Fibroblast of upper back skin (primary cell): ENCODE results near the gene ANO3.

Source experiments
- DNase-seq: peaks from one replicate; pipeline ENCODE4 v3.0.0-alpha.2; 2013

ANO3 gene

DNA sequence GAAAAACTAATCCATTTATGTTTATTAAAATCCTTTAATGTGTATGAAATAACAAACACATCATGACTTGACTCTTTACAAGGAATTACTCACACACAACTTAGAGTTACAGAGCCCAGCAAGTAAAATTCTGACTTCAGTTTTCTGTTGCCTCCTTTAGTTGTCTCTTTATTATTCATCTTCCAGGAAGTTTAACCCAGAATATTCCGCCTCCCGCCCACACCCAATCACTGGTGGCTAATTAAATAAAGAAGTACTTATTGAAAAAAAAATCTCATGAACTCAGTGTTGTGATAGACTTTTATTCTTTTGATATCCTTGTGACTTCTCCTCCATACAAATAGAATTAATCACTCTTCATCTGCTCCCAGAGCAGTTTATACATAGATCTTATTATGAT lies 178.2 kb downstream of the ANO3 start:
- DNase-seq, result no peak

DNA sequence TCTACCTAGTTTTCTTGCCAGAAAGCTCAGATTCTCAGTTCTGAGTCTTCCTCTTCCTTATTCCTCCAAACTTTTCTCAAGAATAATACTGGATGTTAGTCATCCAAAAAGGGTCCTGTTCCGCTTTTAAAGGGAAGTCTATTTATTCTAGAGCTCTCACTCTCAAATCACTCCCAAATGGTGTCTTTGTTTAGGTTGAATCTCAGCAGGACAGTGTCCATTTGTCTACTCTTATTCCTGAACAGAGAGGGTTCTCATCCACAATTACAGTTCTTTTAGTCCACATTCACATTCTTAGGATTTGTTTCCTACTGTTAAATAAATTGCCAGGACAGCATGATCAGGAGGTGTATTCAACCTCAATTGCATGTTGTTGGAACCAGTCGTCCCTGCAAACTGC lies 178.8 kb downstream of the ANO3 start:
- DNase-seq, result no peak

DNA sequence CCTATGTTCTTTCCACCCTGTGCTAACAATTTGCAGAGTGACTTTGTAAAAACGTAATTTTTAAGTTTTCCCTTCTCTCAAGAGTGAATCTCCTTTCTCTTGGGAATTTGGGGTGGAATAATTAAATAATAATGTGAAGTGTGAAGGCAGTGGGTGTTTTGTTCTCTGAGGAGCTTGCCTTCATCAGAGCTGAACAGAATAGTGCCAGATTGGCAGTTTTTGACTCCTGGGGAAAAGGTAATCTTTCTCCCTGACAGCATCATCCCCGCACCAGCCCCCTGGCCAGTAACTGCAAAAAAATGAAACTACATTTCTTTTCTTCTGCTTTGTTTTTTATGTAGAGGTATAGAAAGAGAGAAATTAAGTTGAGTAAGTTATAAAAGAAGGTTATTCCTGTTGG lies 180.3 kb downstream of the ANO3 start:
- DNase-seq, result no peak

DNA sequence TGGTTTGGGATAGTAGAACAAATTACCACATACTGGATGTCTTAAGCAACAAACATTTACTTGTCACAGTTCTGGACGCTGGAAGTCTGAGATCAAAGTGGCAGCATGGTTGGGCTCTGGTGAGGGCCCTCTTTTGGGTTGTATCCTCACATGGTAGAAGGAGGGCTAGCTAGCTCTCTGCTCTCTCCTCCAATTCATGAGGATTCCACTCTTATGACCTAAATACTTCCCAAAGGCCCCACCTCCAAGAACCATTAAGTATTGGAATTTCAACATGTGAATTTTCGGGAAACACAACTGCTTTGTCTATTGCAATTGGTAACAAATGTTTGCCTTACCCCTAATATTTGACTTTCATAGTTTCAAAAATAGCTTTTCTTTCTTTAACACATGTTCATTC lies 187.5 kb downstream of the ANO3 start:
- no peak for DNase-seq

DNA sequence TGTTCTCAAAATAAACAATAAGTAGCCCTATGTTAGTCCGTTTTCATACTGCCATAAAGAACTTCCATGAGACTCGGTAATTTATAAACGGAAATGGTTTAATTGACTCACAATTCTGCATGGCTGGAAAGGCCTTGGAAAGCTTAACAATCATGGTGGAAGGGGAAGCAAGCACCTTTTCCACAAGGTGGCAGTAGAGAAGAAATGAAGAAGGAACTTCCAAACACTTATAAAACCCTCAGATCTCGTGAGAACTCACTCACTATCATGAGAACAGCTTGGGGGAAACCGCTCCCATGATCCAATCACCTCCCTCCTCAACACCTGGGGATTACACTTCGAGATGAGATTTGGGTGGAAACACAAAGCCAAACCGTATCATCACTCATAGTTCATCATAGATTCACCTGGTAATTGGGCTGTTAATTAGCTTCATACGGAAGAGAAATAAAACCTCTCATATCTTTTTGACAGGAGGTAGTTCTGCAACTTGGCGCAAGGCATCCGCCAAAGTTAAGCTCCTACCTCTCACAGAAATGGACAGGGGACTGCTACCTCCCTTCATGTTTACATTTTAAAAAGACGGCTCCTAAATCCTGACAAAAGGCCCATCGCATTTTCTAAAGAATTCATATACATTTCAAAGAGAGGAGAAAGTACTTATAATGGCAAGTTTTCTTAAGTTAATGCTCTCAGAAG lies 191.1 kb downstream of the ANO3 start:
- DNase-seq, result peak; percentile 22

DNA sequence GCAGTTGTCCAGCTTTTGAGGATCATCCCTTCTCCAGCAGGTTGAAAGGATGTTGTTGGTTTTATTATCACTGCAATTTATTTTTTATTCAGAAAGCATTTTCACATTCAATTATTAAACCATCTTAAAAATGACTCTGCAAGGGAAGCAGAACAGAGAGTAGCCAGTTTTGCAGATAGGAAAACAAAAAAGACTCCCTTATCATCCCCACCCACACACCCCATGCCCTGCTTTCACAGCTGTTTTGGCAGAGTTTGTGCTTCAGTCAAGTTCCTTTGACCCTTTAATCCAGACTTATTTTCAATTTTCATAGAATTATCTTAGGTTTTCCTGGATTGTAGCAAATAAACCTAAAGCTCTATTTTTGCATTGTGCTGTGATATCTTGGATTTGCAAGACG lies 195.8 kb downstream of the ANO3 start:
- DNase-seq, result no peak

DNA sequence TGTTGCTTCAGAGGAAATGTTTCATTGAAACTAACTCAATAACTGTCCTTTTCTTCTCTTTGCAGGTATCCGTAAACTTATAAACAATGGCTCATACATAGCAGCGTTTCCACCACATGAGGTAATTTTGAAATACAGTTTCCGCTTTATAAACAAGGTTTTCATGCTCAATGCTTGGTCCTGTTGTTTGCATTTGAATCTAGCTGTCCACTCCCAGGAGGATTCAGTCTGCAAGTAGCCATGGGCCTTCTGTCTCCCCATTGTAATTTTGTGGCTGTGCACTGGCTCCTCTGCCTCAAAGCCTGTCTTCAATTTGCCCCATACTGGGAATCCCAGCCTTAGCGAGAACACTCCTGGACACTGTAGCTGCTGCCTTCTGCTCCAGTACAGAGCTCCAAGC lies 205.4 kb downstream of the ANO3 start:
- DNase-seq, result no peak

DNA sequence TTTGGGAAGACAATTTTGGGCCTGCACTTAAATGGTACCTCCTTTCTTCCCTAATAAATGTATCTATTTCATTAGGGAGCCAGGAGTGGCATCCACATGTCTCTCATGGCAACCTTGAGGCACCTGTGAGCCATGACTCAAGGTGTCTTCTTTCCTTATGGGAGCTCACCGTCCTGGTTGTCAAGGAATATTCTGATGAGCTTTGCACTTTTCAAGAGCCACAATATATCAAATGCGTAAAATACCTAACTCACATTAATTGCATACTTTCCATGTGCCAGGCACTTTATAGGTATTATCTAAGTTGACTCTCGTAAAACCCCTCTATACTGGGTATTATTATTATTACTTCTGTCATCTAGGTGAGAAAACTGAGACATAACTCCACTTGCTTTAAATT lies 207.6 kb downstream of the ANO3 start:
- DNase-seq, result no peak

DNA sequence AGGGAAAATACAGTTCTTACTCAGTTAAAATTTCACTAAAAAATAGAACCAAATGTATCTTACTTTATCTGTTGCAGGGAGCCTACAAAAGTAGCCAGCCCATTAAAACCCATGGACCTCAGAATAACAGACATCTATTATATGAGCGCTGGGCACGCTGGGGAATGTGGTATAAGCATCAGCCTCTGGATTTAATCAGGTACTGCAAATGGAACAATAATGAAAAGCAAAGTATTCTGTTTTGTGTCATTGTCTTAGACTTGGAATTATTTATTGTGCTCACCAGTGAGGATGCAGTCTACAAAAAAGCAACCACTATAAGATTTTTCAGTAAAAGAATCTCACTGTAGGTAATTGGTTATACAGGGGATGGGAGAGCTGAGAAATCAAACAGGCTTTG lies 209.9 kb downstream of the ANO3 start:
- no peak for DNase-seq

DNA sequence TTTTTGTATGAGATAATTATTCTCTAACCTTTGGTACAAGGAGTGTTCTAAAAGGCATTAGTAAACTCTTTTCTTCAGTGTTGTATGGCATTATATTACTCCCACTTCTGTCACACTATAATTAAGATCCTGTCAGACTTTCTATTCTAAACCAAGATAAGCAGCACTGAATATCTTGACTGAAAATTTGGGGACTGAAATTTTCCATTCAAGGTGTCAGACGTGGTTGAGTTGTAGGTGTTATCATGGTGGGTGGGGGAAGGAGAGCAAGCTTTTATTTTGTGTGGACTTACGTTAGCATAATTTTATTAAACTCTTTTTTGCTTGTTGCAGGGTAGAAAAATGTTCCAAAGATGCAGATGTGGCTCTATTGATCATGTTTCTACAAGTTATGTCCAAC lies 217.2 kb downstream of the ANO3 start:
- DNase-seq, result no peak

DNA sequence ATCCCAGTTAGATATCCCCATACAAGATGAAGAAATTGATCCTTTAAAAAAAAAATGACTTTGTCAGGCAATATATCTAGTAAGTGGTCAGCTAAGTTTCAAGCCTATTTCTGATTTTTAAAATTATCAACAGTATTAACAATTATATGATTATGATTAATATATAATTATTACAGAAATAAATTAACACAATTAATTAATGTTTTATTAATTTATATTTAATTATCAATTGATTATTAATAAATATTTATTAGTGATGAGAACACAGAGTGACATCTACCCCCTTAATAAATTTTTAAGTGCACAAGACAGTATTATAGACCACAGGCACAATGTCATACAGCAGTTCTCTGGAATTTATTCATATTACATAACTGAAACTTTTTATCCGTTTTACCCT lies 218.1 kb downstream of the ANO3 start:
- no peak for DNase-seq

DNA sequence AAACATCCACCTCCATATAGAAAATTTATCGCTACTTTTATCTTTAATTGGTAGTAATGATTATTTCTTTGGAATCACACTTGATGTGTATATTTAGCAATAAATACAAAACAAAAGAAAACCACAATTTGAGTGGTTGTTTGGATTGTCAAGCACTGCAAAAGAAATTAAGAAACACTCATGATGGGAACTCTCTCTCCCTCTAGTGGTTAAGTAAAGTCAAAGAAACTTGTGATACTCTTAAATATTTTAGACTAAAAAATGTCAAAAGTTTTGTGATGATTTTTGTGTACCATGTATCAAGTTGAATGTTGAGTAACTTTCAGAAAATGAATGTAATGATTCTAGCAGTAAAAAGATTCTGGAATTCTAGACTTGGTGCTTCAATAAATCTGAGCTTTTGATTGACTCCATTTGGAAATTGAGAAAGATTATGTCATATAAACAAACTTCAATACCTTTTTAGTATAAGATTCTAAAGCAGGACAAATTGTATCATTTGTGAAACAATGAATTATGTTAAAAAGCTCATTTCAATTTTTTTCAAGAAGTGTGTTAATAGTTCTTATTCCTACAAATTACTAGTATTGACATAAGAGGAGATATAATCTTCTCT lies 219.4 kb downstream of the ANO3 start:
- DNase-seq, result peak; percentile 27

DNA sequence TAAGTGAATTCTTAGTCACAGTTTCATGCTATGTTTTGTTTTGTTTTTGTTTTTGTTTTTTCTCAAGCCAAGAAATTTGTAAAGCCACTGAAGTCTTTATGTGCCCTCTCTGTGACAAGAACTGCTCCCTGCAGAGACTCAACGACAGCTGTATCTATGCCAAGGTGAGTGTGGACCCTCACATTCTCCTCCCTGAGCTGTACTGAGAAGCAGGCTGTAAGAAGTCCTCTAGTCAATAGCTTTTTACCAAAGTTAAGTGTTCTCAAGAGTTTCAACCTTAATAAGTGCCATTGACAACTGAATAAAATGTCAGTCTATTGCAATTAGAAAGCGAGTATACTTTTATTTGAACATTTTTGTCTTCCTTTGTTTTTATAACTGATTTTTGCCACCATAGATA lies 221.3 kb downstream of the ANO3 start:
- no peak for DNase-seq

DNA sequence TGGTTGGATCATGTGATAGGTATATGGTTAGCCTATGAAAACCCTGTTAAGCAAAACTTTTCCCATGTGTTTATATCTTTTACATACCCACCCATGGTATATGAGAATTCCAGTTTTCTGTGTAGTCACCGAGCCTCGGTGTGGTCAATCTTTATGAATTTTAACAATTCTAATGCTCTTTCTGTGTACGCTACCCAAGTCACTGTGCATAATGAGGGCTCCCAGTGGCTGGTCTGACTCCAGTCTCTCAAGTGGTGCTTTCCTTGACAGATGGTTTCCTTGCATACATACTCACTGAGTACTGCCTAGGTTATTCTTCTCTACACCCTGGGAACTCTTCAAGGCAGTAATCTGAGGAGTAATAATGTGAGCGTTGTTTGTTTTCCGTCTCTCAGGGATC lies 222.5 kb downstream of the ANO3 start:
- DNase-seq, result no peak

DNA sequence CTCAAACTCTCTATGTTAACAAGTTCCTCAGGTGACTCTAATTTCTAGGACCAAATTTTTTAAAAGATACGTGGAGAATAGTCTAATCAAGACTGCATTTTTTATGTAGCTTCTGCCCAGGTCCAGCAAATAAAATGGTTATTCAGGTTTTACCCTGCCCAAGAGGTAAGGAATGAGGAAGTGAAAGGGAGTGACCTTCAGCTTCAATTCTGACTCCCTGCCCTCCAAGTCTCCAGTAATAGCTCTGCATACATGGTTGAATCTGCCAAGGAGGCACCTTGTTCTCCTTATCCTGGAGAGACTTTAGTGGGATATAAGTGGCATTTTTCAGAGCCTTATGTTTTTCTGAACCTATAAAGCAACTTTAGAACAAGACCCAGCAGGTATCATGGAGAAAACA lies 224.7 kb downstream of the ANO3 start:
- DNase-seq, result no peak

DNA sequence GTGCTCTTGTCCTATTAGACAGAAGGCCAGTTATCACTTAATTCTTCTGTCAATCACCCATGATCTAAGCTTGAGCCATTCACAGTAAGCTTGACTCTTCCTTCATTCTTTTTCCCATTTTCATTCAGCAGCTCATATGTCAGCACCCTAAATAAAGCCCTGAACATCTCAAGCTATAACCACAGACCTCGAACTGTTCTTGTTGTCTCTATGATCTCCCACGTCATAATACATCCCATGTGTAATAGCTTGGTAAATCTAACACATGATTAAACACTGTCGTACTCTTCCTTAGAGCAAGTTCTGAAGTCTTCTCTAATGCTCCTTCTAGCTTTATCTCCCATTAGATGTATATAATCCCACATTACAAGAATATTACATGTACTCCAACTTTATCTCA lies 225.7 kb downstream of the ANO3 start:
- peak; percentile 9 for DNase-seq

DNA sequence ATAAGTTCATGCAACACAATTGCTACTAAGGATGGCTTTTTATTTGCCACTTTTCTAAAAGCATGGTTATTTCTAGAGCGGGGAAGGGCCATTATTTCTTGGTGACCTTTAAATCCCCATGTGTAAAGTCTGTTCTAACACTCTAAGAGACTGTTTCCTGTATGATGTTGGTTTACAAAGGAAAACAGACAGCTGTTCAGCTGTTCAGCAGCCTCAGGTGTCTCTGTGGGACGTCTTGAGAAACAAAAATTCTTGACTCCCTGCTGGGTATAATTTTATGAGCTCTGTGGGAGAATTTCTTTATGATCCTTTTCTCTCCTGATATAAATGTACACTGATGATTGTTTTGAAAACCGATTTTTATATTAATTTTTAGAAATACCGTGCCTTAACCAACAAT lies 226.3 kb downstream of the ANO3 start:
- no peak for DNase-seq

DNA sequence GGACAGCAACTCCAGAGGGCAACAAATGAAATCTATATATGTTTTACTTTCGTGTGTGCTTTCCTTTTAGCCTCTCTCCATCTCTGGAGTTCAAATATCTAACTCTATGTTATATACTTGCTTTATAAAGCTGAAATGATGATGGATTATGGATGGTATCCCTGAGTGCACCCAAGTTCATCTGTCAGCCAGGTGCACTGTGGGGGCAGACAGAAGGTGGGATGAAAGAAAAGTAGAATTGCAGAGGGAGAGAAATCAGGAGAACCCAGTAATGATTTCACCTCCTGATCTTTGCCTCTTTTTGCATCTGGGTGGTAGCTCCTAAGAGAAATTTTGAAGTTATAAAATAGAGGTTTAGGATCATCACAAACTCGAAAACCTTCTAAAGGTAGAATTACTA lies 237.7 kb downstream of the ANO3 start:
- no peak for DNase-seq

DNA sequence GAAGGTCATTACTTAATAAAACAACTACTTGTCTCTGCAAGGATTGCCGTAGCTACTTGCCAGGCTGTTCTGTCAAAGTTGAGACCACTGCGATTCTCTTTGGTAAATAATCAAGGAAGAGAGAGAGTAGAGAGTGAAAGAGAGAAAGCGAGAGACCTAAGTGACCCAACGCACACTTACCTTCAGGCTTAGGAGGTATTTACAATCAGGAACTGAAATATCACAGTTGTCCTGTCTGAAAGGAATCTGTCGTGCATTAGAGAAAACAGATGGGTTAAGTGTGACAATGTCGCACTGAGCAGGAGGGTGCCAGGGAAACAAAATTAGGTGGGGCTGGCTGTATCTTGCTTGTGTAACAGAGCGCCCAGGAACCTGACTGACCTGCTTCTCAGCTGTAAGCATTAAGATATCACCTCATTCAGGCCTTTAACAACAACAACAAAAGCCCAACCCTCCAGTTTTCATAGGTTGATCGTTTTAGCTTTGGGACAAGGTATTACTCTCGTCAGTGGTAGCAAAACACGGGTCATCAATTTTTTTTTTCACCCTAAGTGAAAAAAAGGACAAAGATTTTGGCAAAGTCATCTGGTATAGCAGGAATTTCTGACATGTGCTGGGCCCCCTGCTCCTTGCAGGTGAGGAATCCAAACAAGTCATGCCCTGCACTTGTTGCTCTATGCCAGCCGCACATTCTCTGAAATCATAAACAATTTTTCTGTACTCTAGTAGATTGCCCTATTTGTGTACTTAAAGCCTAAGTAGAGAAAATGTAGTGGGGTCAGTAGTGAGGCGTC lies 240.1 kb downstream of the ANO3 start, which contains the start of gene MUC15:
Gene MUC15 (minus strand): TSS at position 403 of the 794 bp plus-strand sequence. CDS start 5,169 bp downstream, outside the sequence.
- DNase-seq, result no peak

DNA sequence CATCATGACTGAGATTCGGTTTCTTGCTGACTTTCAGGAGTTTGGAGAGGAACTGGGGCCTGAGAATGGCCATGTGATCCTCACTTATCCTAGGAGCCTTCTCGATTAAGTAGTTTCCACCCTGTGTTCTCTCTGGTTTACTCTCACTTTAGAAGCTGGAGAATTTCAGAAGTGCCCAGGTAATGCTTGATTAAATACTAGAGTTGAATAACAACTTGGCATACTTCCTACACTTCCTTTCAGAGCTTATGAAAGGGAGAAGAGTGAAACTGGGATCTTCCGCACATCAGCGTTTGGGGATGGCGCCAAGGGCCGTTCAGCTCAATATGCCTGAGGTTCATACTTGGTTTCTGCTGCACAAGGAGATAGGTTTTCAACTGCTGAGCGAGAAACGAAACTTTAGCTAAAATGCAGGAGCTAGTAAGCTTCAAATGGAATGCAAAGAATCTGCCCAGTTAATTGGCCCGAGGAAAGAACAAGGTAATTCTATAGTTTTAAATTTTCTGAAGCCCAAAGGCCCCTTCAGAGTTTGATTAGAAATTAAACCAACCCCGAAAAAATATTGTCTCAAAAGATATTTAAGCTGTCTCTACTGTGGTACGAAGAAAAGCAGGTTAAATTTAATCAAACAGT lies 241.0 kb downstream of the ANO3 start:
- no peak for DNase-seq

DNA sequence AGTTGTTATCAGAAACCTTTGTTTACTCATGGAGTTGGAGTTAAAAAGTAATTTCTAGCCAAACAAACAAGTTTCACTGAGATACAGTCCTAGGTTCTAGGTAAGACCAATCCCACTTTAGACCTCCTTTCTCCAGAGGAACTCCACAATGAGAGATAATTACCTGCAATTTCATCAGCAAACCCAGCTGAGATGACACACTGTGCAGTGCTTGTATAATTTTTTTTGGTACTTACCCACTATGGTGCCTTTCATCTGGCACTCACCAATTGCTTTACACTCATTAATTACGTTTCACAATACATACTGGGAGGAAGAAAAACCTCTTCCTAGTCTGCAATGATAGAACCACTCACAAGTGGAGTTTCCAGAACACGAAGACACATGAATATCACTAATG lies 242.0 kb downstream of the ANO3 start:
- peak; percentile 13 for DNase-seq

DNA sequence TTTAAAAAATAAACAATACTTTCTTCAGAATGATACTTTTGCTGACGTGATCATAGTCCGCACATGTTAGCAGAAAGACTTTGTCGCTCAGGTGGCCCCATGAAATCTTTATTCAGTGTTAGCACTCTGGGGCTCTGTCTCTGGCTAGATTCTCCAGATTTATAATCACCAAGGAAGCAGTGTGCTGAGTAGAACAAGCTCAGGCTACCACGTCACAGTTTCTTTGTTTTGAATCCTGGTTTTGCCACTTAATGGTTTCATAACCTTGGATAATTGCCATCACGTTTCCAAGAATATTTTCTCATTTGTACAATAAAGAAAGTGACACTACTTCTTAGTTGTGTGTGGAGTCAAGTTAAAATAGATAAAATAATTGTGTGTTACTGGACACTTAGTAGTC lies 244.0 kb downstream of the ANO3 start:
- no peak for DNase-seq

DNA sequence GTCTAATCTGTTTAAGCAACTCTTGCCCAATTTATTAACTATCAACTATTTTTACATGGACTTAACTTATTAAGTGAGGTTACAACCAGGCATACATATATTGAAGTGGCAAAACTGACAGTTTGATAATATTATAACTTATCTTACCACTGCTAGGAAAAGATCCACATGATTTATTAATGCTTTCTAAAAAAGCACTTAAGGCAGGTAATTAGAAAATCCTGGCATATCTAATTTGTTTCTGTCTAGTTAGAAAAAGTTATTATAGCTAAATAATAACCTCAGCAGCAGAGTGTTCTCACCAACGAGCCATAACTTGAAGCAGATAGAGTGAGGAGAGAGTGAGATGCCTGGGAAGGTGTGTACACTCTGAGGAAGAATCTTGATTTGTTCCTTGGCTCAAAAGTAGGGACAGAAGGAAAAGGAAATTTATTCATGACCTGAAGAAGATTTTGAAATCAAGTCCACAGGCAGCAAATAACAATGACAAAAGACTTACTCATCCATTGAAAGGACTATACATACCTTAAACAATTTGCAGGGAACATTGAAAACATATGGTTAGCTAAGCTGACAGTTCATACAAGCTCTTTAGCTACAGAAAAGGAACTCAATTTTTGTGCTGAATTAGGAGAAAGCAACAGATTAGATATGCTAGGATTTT lies 247.2 kb downstream of the ANO3 start:
- peak; percentile 68 for DNase-seq
